KMS-11 (cell line): ENCODE results near the gene SLC13A5.

Experiments
- H2AFZ ChIP-seq: fragments of 200-600 bp; sonication (generic); 2 replicates; pipeline ENCODE4 v1.6.1; 2016; ENCODE audit warnings: antibody characterized with exemption, mixed run types, low read depth
- H3K27ac ChIP-seq: fragments of 200-600 bp; sonication (generic); 2 replicates; pipeline ENCODE4 v1.6.1; 2016; ENCODE audit warnings: mild to moderate bottlenecking, mixed run types
- H3K27me3 ChIP-seq: fragments of 200-600 bp; sonication (generic); 2 replicates; pipeline ENCODE4 v1.6.1; 2017; ENCODE audit warnings: mild to moderate bottlenecking, low read depth, mixed run types, moderate library complexity; ENCODE audit not compliant: insufficient read depth
- H3K36me3 ChIP-seq: fragments of 200-600 bp; sonication (generic); 2 replicates; pipeline ENCODE4 v1.6.1; 2017; ENCODE audit warnings: mild to moderate bottlenecking, mixed run types; ENCODE audit not compliant: insufficient read depth
- H3K4me1 ChIP-seq: fragments of 200-600 bp; sonication (generic); 2 replicates; pipeline ENCODE4 v1.6.1; 2016; ENCODE audit warnings: mild to moderate bottlenecking, low read depth, mixed run types; ENCODE audit not compliant: poor library complexity, severe bottlenecking
- H3K4me2 ChIP-seq: fragments of 200-600 bp; sonication (generic); 2 replicates; pipeline ENCODE4 v1.7.0; 2016; ENCODE audit warnings: mild to moderate bottlenecking, mixed run types
- H3K4me3 ChIP-seq: fragments of 200-600 bp; sonication (generic); IDR thresholded peaks from 2 replicates; pipeline ENCODE4 v1.6.1; 2017; ENCODE audit warnings: low read depth, low read length, mixed read lengths; ENCODE audit not compliant: insufficient read depth
- H3K79me2 ChIP-seq: fragments of 200-600 bp; sonication (generic); 2 replicates; pipeline ENCODE4 v1.6.1; 2016; ENCODE audit warnings: low read depth, mixed run types; ENCODE audit not compliant: insufficient read depth
- H3K9ac ChIP-seq: fragments of 200-600 bp; sonication (generic); 2 replicates; pipeline ENCODE4 v1.6.1; 2016; ENCODE audit warnings: mild to moderate bottlenecking, mixed run types
- H4K20me1 ChIP-seq: fragments of 200-600 bp; sonication (generic); 2 replicates; pipeline ENCODE4 v1.6.1; 2016; ENCODE audit warnings: mild to moderate bottlenecking, mixed run types; ENCODE audit not compliant: insufficient read depth
- CTCF ChIP-seq: fragments of 200-600 bp; sonication (generic); conservative IDR thresholded peaks from 2 replicates; pipeline ENCODE4 v1.6.1; 2017; ENCODE audit warnings: low read depth, mild to moderate bottlenecking, antibody characterized with exemption, low read length, moderate library complexity, mixed read lengths

The SLC13A5 gene

DNA sequence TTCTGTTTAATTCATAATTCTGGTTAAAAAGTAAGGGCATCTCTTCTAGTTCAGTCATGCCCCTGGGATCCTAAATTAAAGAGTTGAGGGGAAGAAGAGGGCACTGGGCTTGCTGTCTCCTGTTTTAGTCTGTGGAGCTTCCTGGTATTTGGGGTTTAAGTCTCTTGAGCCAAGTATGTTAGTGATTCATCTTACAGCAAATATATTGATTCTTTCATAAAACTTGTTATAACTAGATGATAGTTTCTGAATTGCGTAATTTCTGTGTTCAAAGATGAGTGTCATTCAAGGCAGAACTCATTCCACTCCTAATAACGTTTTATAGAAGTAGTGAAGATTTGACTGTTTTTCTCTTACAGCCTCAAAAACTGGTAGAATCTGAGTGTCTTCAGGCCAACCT, 70.6 kb downstream of the SLC13A5 start:
- Histone ChIP-seq H3K27ac (no peak overlapping the region), H3K27me3 (no peaks in the 10 kb centered on the region), H4K20me1 (no peaks in the 10 kb centered on the region), H2AFZ (no peak overlapping the region), H3K4me2 (no peak overlapping the region), H3K9ac (no peak overlapping the region), H3K4me3 (no peak overlapping the region), H3K36me3 (no peaks in the 10 kb centered on the region), H3K79me2 (no peaks in the 10 kb centered on the region), H3K4me1 (no peaks in the 10 kb centered on the region)
- no peak for TF ChIP-seq CTCF

DNA sequence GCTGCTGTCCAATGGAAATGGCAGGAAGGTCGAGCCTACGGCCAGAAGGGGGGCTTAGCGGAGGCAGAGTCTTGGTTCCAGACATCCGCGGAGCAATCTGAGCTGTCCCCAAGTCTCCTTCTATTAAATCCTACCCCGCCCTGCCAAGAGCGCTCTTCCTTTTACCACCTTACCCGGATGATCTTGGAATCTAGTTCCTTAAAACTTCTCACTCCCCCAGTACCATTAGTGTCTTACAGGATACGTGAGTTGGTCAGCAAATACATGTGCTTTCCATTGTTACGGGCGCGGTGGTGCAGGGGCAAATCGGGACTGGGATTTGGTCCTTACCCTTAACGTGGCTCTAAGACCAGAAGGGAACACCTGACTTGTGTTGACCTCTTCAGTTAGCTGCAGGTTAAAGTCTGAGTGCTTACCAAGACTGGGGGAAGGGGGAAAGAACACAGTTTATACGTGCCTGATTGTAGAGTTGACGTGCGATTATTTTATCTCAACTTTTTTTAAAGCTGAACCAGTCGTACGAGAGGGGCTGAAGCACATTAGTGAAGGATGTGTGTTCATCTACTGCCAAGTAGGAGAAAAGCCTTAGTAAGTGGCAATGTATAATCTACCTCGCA, 71.8 kb downstream of the SLC13A5 start:
- no peak overlapping the region for H3K4me3 ChIP-seq
- no peaks in the 10 kb centered on the region for H3K27me3 ChIP-seq
- H3K4me2 ChIP-seq: peak overlapping the region; percentile 17
- no peaks in the 10 kb centered on the region for H3K79me2 ChIP-seq
- peak overlapping the region; percentile 37; the same call in 1 of the 2 replicates for H3K9ac ChIP-seq
- H2AFZ ChIP-seq: no peak overlapping the region
- H3K36me3 ChIP-seq: no peaks in the 10 kb centered on the region
- no peaks in the 10 kb centered on the region for H4K20me1 ChIP-seq
- no peak overlapping the region for H3K27ac ChIP-seq
- TF ChIP-seq CTCF: no peak
- H3K4me1 ChIP-seq: no peaks in the 10 kb centered on the region

- H3K27me3 ChIP-seq: no peaks in the 10 kb centered on the region
- no peak within 1 kb of the TSS for H3K4me3 ChIP-seq
- H4K20me1 ChIP-seq: no peaks in the 10 kb centered on the region
- no peaks in the 10 kb centered on the region for H3K36me3 ChIP-seq
- no peaks in the 10 kb centered on the region for H3K4me1 ChIP-seq
- peak within 1 kb of the TSS; percentile 17 for H3K4me2 ChIP-seq
- peak within 1 kb of the TSS; percentile 37; the same call in 1 of the 2 replicates for H3K9ac ChIP-seq
- peak within 1 kb of the TSS; percentile 34; the same call in 1 of the 2 replicates for H2AFZ ChIP-seq
- no peaks in the 10 kb centered on the region for H3K79me2 ChIP-seq
- TF ChIP-seq CTCF: no peak
- peak within 1 kb of the TSS; percentile 40 for H3K27ac ChIP-seq
These were observed 72.5 kb downstream of the SLC13A5 start, which contains the start of the genes KIAA0753 and TXNDC17 for GRCh38 chr17:6640536-6641246. Gene KIAA0753, minus strand, starts transcription at chr17:6640711. Its CDS starts 5,608 bp downstream, at chr17:6635103. Gene TXNDC17, plus strand, starts transcription at chr17:6641060. Its CDS starts 23 bp downstream, at chr17:6641083.

DNA sequence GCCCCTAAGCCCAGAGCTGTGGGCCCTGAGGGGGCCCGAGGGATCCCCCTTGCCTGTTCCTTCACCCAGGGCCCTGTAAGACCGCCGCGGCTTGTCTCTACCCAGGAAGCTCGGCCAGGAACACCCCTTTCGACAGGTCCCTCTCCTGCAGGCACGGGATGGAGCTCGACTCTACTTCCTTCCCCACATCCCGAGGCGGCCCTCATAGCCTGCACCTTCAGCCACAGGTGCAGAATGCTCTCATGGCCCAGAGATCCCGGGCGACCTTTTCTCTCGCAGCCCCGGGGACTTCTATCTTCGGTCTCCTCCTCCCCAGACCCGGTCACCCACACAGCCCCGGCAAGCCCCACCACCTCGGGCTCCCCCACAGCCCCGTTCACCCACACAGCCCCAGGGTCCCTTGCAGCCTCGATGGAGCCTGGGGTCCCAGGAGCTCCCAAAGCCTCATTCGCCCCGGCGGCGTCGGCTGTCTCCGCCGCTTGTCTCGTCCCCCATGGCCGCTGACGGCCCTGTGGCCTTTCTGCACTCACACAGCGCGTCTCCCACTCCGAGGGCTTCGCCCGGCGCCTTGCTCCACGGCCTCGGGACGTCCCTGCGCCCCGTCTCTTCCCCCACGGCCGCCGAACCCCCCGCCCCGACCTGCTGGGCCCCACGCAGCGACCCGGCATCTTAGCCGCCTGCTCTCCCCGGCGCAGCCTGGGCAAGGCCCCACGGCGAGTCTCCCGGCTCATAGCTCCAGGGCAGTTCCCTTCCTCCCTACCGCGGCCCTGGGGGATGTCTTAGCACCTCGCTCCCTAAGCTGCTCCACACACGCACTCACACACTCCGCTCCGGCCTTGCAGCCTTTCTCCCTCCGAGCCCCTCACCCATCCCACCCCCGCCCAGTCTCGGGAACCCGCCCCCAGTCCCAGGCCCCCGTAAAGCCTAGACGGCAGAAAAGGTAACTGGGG, 73.3 kb downstream of the SLC13A5 start:
- Histone ChIP-seq H2AFZ (no peak overlapping the region), H3K27me3 (no peaks in the 10 kb centered on the region), H3K4me3 (no peak overlapping the region), H3K79me2 (no peaks in the 10 kb centered on the region), H3K4me2 (no peak overlapping the region; the same call in 1 of the 2 replicates), H3K27ac (peak overlapping the region; percentile 40; the same call in 1 of the 2 replicates), H3K36me3 (no peaks in the 10 kb centered on the region), H3K9ac (peak overlapping the region; percentile 37; the same call in 1 of the 2 replicates), H3K4me1 (no peaks in the 10 kb centered on the region), H4K20me1 (no peaks in the 10 kb centered on the region)
- TF ChIP-seq CTCF: no peak
